ENCODE measurements around the gene NPHS2. TPM values are rescaled to one million over a fixed set of nuclear protein-coding genes. Genes with fewer than 3 reads are reported as not detected.

Gene NPHS2
- total and polyA plus RNA-seq, 3 donors from 2014 or later = 0.37 to 1.1 (median 0.83) TPM

DNA sequence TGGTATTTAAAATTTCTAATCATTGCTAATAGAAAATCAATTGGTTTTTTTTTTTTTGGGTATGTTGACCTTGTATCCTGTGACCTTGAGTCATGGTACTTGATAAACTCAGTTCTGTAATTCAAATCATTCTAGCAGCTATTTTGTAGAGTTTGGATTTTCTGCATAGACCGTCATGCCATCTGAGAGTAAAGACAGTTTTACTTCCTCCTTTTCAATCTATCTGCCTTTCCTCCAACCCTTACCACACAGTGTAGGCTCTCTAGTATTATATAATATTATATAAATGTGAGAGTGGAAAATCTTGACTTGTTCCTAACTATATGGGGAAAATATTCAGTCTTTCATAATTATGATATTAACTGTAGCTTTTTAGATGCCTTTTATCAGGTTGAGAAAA, 22.9 kb upstream of the NPHS2 start:
- TF ChIP-seq POLR2A (IDR thresholded peaks at IDR 0.05) = no peak
- TF ChIP-seq, protein P1, sequence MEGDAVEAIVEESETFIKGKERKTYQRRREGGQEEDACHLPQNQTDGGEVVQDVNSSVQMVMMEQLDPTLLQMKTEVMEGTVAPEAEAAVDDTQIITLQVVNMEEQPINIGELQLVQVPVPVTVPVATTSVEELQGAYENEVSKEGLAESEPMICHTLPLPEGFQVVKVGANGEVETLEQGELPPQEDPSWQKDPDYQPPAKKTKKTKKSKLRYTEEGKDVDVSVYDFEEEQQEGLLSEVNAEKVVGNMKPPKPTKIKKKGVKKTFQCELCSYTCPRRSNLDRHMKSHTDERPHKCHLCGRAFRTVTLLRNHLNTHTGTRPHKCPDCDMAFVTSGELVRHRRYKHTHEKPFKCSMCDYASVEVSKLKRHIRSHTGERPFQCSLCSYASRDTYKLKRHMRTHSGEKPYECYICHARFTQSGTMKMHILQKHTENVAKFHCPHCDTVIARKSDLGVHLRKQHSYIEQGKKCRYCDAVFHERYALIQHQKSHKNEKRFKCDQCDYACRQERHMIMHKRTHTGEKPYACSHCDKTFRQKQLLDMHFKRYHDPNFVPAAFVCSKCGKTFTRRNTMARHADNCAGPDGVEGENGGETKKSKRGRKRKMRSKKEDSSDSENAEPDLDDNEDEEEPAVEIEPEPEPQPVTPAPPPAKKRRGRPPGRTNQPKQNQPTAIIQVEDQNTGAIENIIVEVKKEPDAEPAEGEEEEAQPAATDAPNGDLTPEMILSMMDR (IDR thresholded peaks at IDR 0.05) = no peak
- H3K9me3 ChIP-seq = no peaks in the 10 kb centered on the region
- 85 to 91% methylated on average over 1 of the region's 1 CpG for WGBS, 2 donors
- no peak overlapping the region for H3K4me3 ChIP-seq
- H3K4me1 ChIP-seq = no peaks in the 10 kb centered on the region
- H3K27ac ChIP-seq = no peak overlapping the region
- no peaks in the 10 kb centered on the region for H3K27me3 ChIP-seq
- no peaks in the 10 kb centered on the region for H3K36me3 ChIP-seq (ENCODE audit: low read depth, missing control alignments)
- intact Hi-C loops (cut with DNase I; ENCODE audit: low total_unique reads) = no loop called here
- DNase-seq = no peak

- 12 to 25% methylated on average over 15 to 74 of the region's 75 CpGs for WGBS, 2 donors
- Histone ChIP-seq H3K27ac (peak within 1 kb of the TSS; percentile 31 to 74), H3K4me3 (peak within 1 kb of the TSS; percentile 56 to 69), H3K36me3 (ENCODE audit: low read depth, missing control alignments) (no peaks in the 10 kb centered on the region), H3K27me3 (no peaks in the 10 kb centered on the region), H3K9me3 (no peaks in the 10 kb centered on the region), H3K4me1 (no peaks in the 10 kb centered on the region)
- DNase-seq = peak; percentile 61
- intact Hi-C loops (cut with DNase I; ENCODE audit: low total_unique reads) = no loop called here
- TF ChIP-seq, protein P1 (IDR thresholded peaks at IDR 0.05) = no peak
- TF ChIP-seq POLR2A (IDR thresholded peaks at IDR 0.05) = no peak
These were observed 16.1 kb upstream of the NPHS2 start, which contains the start of gene TDRD5 for GRCh38 chr1:179591592-179592580. TSS of gene TDRD5 (plus strand) at chr1:179591832. CDS start at chr1:179592616, 784 bp downstream.

GRCh38 chr1:179591253-179591591, 15.5 kb upstream of the NPHS2 start:
- no peaks in the 10 kb centered on the region for H3K36me3 ChIP-seq (ENCODE audit: low read depth, missing control alignments)
- no peaks in the 10 kb centered on the region for H3K27me3 ChIP-seq
- intact Hi-C loops (cut with DNase I; ENCODE audit: low total_unique reads) = no loop called here
- WGBS, 2 donors = 23 to 27% methylated on average over 7 of the region's 7 CpGs
- TF ChIP-seq POLR2A (IDR thresholded peaks at IDR 0.05) = no peak
- TF ChIP-seq, protein P1 (IDR thresholded peaks at IDR 0.05) = no peak
- peak overlapping the region; percentile 56 to 69 for H3K4me3 ChIP-seq
- no peaks in the 10 kb centered on the region for H3K4me1 ChIP-seq
- DNase-seq = no peak
- no peaks in the 10 kb centered on the region for H3K9me3 ChIP-seq
- H3K27ac ChIP-seq = peak overlapping the region; percentile 31 to 74

DNA sequence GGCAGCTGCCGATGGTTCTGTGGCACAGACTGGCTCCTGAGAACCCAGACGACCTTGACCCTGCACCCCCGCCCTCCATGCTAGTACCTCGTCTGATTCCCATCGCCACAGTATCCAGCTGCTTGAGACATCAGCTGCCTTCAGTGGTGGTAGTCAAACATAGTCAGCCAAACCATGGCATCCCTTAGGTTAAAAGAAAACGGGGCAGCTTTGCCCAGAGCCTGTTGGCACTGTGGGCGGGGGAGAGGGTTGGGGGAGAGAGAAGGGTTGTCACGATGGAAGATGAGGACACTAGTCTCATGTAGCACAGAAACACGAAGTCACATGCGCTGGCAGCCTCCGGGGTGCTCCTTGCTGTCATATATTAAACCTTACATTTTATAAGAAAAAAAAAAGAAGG, 14.9 kb upstream of the NPHS2 start:
- Histone ChIP-seq H3K36me3 (ENCODE audit: low read depth, missing control alignments) (no peaks in the 10 kb centered on the region), H3K27me3 (no peaks in the 10 kb centered on the region), H3K27ac (no peak overlapping the region), H3K4me3 (no peak overlapping the region), H3K9me3 (no peaks in the 10 kb centered on the region), H3K4me1 (no peaks in the 10 kb centered on the region)
- DNase-seq = no peak
- WGBS, 2 donors = 62 to 66% methylated on average over 11 of the region's 11 CpGs
- intact Hi-C loops (cut with DNase I; ENCODE audit: low total_unique reads) = no loop called here
- TF ChIP-seq, protein P1 (IDR thresholded peaks at IDR 0.05) = no peak
- TF ChIP-seq POLR2A (IDR thresholded peaks at IDR 0.05) = no peak

Data from testis (tissue), 3 donors.